Endodermal cell (in vitro differentiated cells): ENCODE data around the gene LHPP. TPM values are rescaled to one million over a fixed set of nuclear protein-coding genes. Genes with fewer than 3 reads are reported as not detected.

Experiments
- DNase-seq: peaks from one replicate; pipeline ENCODE4 v3.0.0-alpha.2; 2017
- H3K27ac ChIP-seq: 2 replicates; pipeline ENCODE4 v1.5.1; 2013; ENCODE audit warnings: mild to moderate bottlenecking, low read depth, low read length, moderate library complexity
- H3K27me3 ChIP-seq: 2 replicates; pipeline ENCODE4 v1.6.1; 2013; ENCODE audit warnings: mild to moderate bottlenecking, low read length, moderate library complexity; ENCODE audit not compliant: insufficient read depth, control insufficient read depth, poor library complexity, severe bottlenecking
- H3K36me3 ChIP-seq: 2 replicates; pipeline ENCODE4 v1.7.0; 2013; ENCODE audit warnings: mild to moderate bottlenecking, low read length, moderate library complexity; ENCODE audit not compliant: control insufficient read depth, insufficient read depth
- H3K4me1 ChIP-seq: one replicate; pipeline ENCODE4 v1.7.0; 2013; ENCODE audit warnings: low read length; ENCODE audit not compliant: control insufficient read depth, insufficient read depth
- H3K4me3 ChIP-seq: 2 replicates; pipeline ENCODE4 v1.5.1; 2013; ENCODE audit warnings: mild to moderate bottlenecking, low read length, moderate library complexity
- H3K9ac ChIP-seq: 2 replicates; pipeline ENCODE4 v1.6.1; 2013; ENCODE audit warnings: mild to moderate bottlenecking, low read length, moderate library complexity; ENCODE audit not compliant: poor library complexity, severe bottlenecking; ENCODE audit errors: extremely low read depth
- H3K9me3 ChIP-seq: 2 replicates; pipeline ENCODE4 v1.6.1; 2013; ENCODE audit warnings: mild to moderate bottlenecking, low read length, moderate library complexity; ENCODE audit not compliant: control insufficient read depth
- H3K27ac Mint-ChIP-seq: 2 replicates; pipeline ENCODE4 v1.8.0; 2020; ENCODE audit warnings: mixed read lengths
- H3K27me3 Mint-ChIP-seq: 2 replicates; pipeline ENCODE4 v1.8.0; 2021; ENCODE audit warnings: mild to moderate bottlenecking, mixed read lengths; ENCODE audit not compliant: insufficient read depth
- H3K36me3 Mint-ChIP-seq: 2 replicates; pipeline ENCODE4 v1.8.0; 2020; ENCODE audit warnings: low read depth, mixed read lengths
- H3K4me1 Mint-ChIP-seq: 2 replicates; pipeline ENCODE4 v1.8.0; 2020; ENCODE audit warnings: mixed read lengths
- H3K4me3 Mint-ChIP-seq: 2 replicates; pipeline ENCODE4 v1.8.0; 2020; ENCODE audit warnings: mild to moderate bottlenecking, moderate library complexity, mixed read lengths
- H3K9me3 Mint-ChIP-seq: 2 replicates; pipeline ENCODE4 v1.8.0; 2020; ENCODE audit warnings: mild to moderate bottlenecking, mixed read lengths
- WGBS, 2 experiments: methylation state at CpG; one replicate each; pipeline versions ENCODE4 v1.1.5 to v1.1.7; 2013; ENCODE audit warnings: missing lambda C conversion rate in 2 of 2, mixed read lengths in 1 of 2; ENCODE audit not compliant: insufficient coverage in 1 of 2, insufficient read length in 1 of 2; 5-methylcytosine and 5-hydroxymethylcytosine counted together
- total RNA-seq, 2 donors: library from RNA; stranded (reverse); fragmentation: NEBNext Ultra II Directional in 1 of 2; extraction: Animal tissue kit (Norgen Biotek cat#: 25700) in 1 of 2; gene quantifications; 2 replicates in 1 of 2; 3 replicates in 1 of 2; pipeline ENCODE4 v1.2.1, GENCODE V29; 2021
- TF ChIP-seq, protein P1 (sequence below): fragments of 200-600 bp; sonication (generic); conservative IDR thresholded peaks from 2 replicates; pipeline ENCODE4 v1.5.0; 2021; ENCODE audit warnings: antibody characterized with exemption, mild to moderate bottlenecking

The LHPP gene
- total RNA-seq, 2 donors from 2014 or later = 23.3 to 24.8 TPM

GRCh38 chr10:124639206-124639605, 177.6 kb downstream of the LHPP start:
- Histone ChIP-seq H3K36me3 (no peaks in the 10 kb centered on the region), H3K4me1 (peaks cover 4% of the 10 kb centered on the region), H3K9ac (no peak overlapping the region), H3K27me3 (no peaks in the 10 kb centered on the region), H3K9me3 (no peaks in the 10 kb centered on the region), H3K27ac (no peak overlapping the region), H3K4me3 (no peak overlapping the region)
- peaks cover 3% of the 10 kb centered on the region for H3K9me3 Mint-ChIP-seq
- peaks cover 6% of the 10 kb centered on the region for H3K36me3 Mint-ChIP-seq
- no peak overlapping the region for H3K27ac Mint-ChIP-seq
- H3K27me3 Mint-ChIP-seq = no peaks in the 10 kb centered on the region
- WGBS, 2 experiments = 90 to 95% methylated on average over 6 of the region's 6 CpGs
- no peak for DNase-seq
- TF ChIP-seq, protein P1, sequence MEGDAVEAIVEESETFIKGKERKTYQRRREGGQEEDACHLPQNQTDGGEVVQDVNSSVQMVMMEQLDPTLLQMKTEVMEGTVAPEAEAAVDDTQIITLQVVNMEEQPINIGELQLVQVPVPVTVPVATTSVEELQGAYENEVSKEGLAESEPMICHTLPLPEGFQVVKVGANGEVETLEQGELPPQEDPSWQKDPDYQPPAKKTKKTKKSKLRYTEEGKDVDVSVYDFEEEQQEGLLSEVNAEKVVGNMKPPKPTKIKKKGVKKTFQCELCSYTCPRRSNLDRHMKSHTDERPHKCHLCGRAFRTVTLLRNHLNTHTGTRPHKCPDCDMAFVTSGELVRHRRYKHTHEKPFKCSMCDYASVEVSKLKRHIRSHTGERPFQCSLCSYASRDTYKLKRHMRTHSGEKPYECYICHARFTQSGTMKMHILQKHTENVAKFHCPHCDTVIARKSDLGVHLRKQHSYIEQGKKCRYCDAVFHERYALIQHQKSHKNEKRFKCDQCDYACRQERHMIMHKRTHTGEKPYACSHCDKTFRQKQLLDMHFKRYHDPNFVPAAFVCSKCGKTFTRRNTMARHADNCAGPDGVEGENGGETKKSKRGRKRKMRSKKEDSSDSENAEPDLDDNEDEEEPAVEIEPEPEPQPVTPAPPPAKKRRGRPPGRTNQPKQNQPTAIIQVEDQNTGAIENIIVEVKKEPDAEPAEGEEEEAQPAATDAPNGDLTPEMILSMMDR = no peak
- H3K4me1 Mint-ChIP-seq = peaks cover 21% of the 10 kb centered on the region
- no peak overlapping the region for H3K4me3 Mint-ChIP-seq

DNA sequence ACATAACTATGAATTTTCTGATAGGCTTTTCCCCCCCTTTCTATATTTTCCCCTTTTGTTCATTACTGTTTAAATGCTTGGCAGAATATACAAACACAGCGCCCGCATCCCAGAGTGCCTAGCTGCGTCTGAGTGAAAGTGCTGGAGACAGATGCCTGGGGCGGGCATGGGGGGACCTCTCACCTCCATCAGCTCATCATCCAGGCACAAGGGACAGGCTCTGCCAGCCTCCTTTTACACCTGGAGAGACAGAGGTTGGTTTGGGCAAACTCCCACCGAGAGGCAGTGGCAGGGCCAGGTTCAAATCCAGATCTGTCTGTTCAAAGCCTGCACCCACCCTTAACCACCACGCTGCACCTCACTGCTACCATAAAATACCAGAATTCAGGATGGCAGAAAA, 178.0 kb downstream of the LHPP start:
- Mint-ChIP-seq H3K27me3 (no peaks in the 10 kb centered on the region), H3K36me3 (peaks cover 2% of the 10 kb centered on the region), H3K27ac (peak overlapping the region; percentile 39), H3K4me1 (peaks cover 21% of the 10 kb centered on the region), H3K4me3 (no peak overlapping the region), H3K9me3 (peaks cover under 1% of the 10 kb centered on the region)
- DNase-seq = no peak
- H3K4me3 ChIP-seq = no peak overlapping the region
- no peaks in the 10 kb centered on the region for H3K9me3 ChIP-seq
- no peaks in the 10 kb centered on the region for H3K36me3 ChIP-seq
- no peaks in the 10 kb centered on the region for H3K27me3 ChIP-seq
- no peak overlapping the region for H3K9ac ChIP-seq
- H3K27ac ChIP-seq = no peak overlapping the region
- peaks cover 4% of the 10 kb centered on the region for H3K4me1 ChIP-seq
- 89 to 97% methylated on average over 5 to 6 of the region's 6 CpGs for WGBS, 2 experiments
- TF ChIP-seq, protein P1 = no peak

DNA sequence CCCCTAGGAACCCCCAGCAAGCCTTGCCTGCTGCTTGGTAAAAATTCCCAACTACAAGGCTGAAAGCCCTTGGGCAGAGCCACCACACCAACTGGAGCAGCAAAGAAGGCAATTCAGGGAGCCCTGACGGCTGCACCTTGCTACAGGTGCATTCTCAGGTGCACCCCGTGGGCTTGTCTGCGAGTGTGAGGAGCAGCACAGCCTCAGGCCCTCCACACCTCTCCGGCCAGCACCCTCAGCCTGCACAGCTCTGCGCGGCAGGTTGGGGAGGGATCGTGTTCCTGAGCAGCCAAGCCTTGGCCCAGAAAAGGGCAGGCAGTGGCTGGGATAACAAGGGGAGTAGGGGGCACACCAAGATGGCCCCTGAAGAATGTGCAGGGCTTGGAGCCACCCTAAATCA, 178.4 kb downstream of the LHPP start:
- 94 to 96% methylated on average over 5 to 7 of the region's 7 CpGs for WGBS, 2 experiments
- Histone ChIP-seq H3K36me3 (no peaks in the 10 kb centered on the region), H3K4me1 (peaks cover 4% of the 10 kb centered on the region), H3K27ac (no peak overlapping the region), H3K9me3 (no peaks in the 10 kb centered on the region), H3K27me3 (no peaks in the 10 kb centered on the region), H3K9ac (no peak overlapping the region), H3K4me3 (no peak overlapping the region)
- peaks cover 21% of the 10 kb centered on the region for H3K4me1 Mint-ChIP-seq
- H3K4me3 Mint-ChIP-seq = no peak overlapping the region
- H3K9me3 Mint-ChIP-seq = no peaks in the 10 kb centered on the region
- no peaks in the 10 kb centered on the region for H3K36me3 Mint-ChIP-seq
- no peak for DNase-seq
- H3K27ac Mint-ChIP-seq = no peak overlapping the region
- no peaks in the 10 kb centered on the region for H3K27me3 Mint-ChIP-seq
- TF ChIP-seq, protein P1 = no peak
